Neuronal stem cell (in vitro differentiated cells): Measurements from ENCODE around the gene EXPH5.

Experiments used
- DNase-seq: peaks from one replicate; pipeline ENCODE4 v3.0.0-alpha.2; 2013; ENCODE audit warnings: low spot score
- H2AFZ ChIP-seq: one replicate; pipeline ENCODE4 v1.6.1; 2013; ENCODE audit warnings: mild to moderate bottlenecking, low read length, inconsistent platforms
- H2AK5ac ChIP-seq: 2 replicates; pipeline ENCODE4 v1.6.1; 2013; ENCODE audit warnings: low read depth, mild to moderate bottlenecking, inconsistent platforms, low read length, moderate library complexity, mixed read lengths
- H2BK120ac ChIP-seq: 2 replicates; pipeline ENCODE4 v1.6.1; 2013; ENCODE audit warnings: low read depth, mild to moderate bottlenecking, inconsistent platforms, low read length, moderate library complexity, mixed read lengths
- H2BK12ac ChIP-seq: one replicate; pipeline ENCODE4 v1.6.1; 2013; ENCODE audit warnings: low read length, inconsistent platforms
- H2BK15ac ChIP-seq: 2 replicates; pipeline ENCODE4 v1.6.1; 2013; ENCODE audit warnings: mild to moderate bottlenecking, low read length, inconsistent platforms, mixed read lengths
- H2BK5ac ChIP-seq: one replicate; pipeline ENCODE4 v1.6.1; 2013; ENCODE audit warnings: inconsistent platforms, mild to moderate bottlenecking, low read length, moderate library complexity
- H3K14ac ChIP-seq: one replicate; pipeline ENCODE4 v1.6.1; 2013; ENCODE audit warnings: low read length, inconsistent platforms
- H3K18ac ChIP-seq: 2 replicates; pipeline ENCODE4 v1.6.1; 2013; ENCODE audit warnings: low read length, inconsistent platforms
- H3K23ac ChIP-seq: 2 replicates; pipeline ENCODE4 v1.6.1; 2013; ENCODE audit warnings: low read depth, mild to moderate bottlenecking, mixed read lengths, low read length, inconsistent platforms; ENCODE audit not compliant: poor library complexity
- H3K27ac ChIP-seq: replicated peaks from 3 replicates; pipeline ENCODE4 v1.5.1; 2013; ENCODE audit warnings: low read length, inconsistent platforms
- H3K27me3 ChIP-seq, 3 experiments: 2 replicates each; pipeline ENCODE4 v1.6.1; 2013; ENCODE audit warnings: low read length in 3 of 3, mild to moderate bottlenecking in 2 of 3, inconsistent platforms in 1 of 3, low read depth in 1 of 3, mixed read lengths in 1 of 3, moderate library complexity in 1 of 3; ENCODE audit not compliant: control insufficient read depth in 3 of 3, insufficient read depth in 3 of 3
- H3K36me3 ChIP-seq, 2 donors: replicated peaks in 1 of 2; 2 replicates each; pipeline ENCODE4 v1.6.1; 2013; ENCODE audit warnings: low read length in 2 of 2; ENCODE audit not compliant: control insufficient read depth in 2 of 2, insufficient read depth in 2 of 2
- H3K4ac ChIP-seq: 2 replicates; pipeline ENCODE4 v1.6.1; 2013; ENCODE audit warnings: inconsistent platforms, mild to moderate bottlenecking, low read length, moderate library complexity
- H3K4me1 ChIP-seq, 2 donors: 1 replicate in 1 of 2; 2 replicates in 1 of 2; pipeline ENCODE4 v1.6.1; 2013; ENCODE audit warnings: low read length in 2 of 2, low read depth in 1 of 2; ENCODE audit not compliant: control insufficient read depth in 2 of 2, insufficient read depth in 1 of 2
- H3K4me2 ChIP-seq: one replicate; pipeline ENCODE4 v1.6.1; 2013; ENCODE audit warnings: mild to moderate bottlenecking, low read length, inconsistent platforms; ENCODE audit not compliant: insufficient read depth, poor library complexity, severe bottlenecking
- H3K4me3 ChIP-seq, 2 donors: 2 replicates each; pipeline ENCODE4 v1.5.1; 2013; ENCODE audit warnings: low read length in 2 of 2, mild to moderate bottlenecking in 2 of 2, inconsistent platforms in 1 of 2, moderate library complexity in 1 of 2
- H3K79me1 ChIP-seq: one replicate; pipeline ENCODE4 v1.6.1; 2013; ENCODE audit warnings: low read depth, mild to moderate bottlenecking, inconsistent platforms, low read length, moderate library complexity
- H3K9ac ChIP-seq: one replicate; pipeline ENCODE4 v1.6.1; 2013; ENCODE audit warnings: mild to moderate bottlenecking, low read depth, low read length, inconsistent platforms; ENCODE audit not compliant: poor library complexity
- H3K9me3 ChIP-seq, 2 donors: replicated peaks in 1 of 2; 2 replicates each; pipeline versions ENCODE3 to v1.6.1; 2013; ENCODE audit warnings: low read length in 2 of 2, mild to moderate bottlenecking in 2 of 2, inconsistent platforms in 1 of 2, low read depth in 1 of 2, mixed read lengths in 1 of 2, moderate library complexity in 1 of 2; ENCODE audit not compliant: control insufficient read depth in 2 of 2, insufficient read depth in 1 of 2
- H4K8ac ChIP-seq: one replicate; pipeline ENCODE4 v1.6.1; 2013; ENCODE audit warnings: low read depth, mild to moderate bottlenecking, inconsistent platforms, low read length, moderate library complexity
- H4K91ac ChIP-seq: one replicate; pipeline ENCODE4 v1.6.1; 2013; ENCODE audit warnings: low read length, low read depth, mild to moderate bottlenecking, inconsistent platforms; ENCODE audit not compliant: poor library complexity
- WGBS, 2 donors: extraction: QIAGEN DNeasy Blood & Tissue Kit; methylation state at CpG; one replicate each; pipeline ENCODE4 v1.1.7; 2013; ENCODE audit warnings: missing lambda C conversion rate in 2 of 2, mixed read lengths in 1 of 2; ENCODE audit not compliant: insufficient read length in 2 of 2, insufficient replicate concordance in 1 of 2; ENCODE audit errors: extremely low coverage in 2 of 2; 5-methylcytosine and 5-hydroxymethylcytosine counted together

The EXPH5 gene

GRCh38 chr11:108591893-108592292 lies 1.7 kb downstream of the EXPH5 start:
- H3K36me3 ChIP-seq = no peaks in the 10 kb centered on the region
- H3K14ac ChIP-seq = no peak overlapping the region
- H3K4me3 ChIP-seq = no peak overlapping the region
- no peak overlapping the region for H3K9ac ChIP-seq
- WGBS, 2 donors = no CpG with 5 or more reads among the region's 4 CpGs
- H3K23ac ChIP-seq = no peak overlapping the region
- no peak overlapping the region for H2BK15ac ChIP-seq
- H3K79me1 ChIP-seq = no peaks in the 10 kb centered on the region
- H2AK5ac ChIP-seq = no peak overlapping the region
- H2BK120ac ChIP-seq = no peak overlapping the region
- no peak overlapping the region for H4K8ac ChIP-seq
- peaks cover 3 to 62% (median 17%) of the 10 kb centered on the region in 3 experiments for H3K27me3 ChIP-seq
- H2AFZ ChIP-seq = no peak overlapping the region
- H3K9me3 ChIP-seq = no peaks in the 10 kb centered on the region
- H3K4me1 ChIP-seq = peaks cover 2 to 3% of the 10 kb centered on the region in 2 donors
- no peak overlapping the region for H2BK5ac ChIP-seq
- no peak overlapping the region for H3K18ac ChIP-seq
- no peak overlapping the region for H3K27ac ChIP-seq
- H3K4me2 ChIP-seq = no peak overlapping the region
- H4K91ac ChIP-seq = no peak overlapping the region
- no peak for DNase-seq
- H3K4ac ChIP-seq = no peak overlapping the region
- no peak overlapping the region for H2BK12ac ChIP-seq

GRCh38 chr11:108589136-108589535 lies 4.4 kb downstream of the EXPH5 start:
- Histone ChIP-seq H3K4ac (no peak overlapping the region), H3K27me3 (peaks cover 3 to 43% (median 17%) of the 10 kb centered on the region in 3 experiments), H3K18ac (no peak overlapping the region), H3K23ac (no peak overlapping the region), H3K4me3 (no peak overlapping the region), H2BK12ac (no peak overlapping the region), H3K4me1 (peaks cover 0 to 2% of the 10 kb centered on the region in 2 donors), H3K14ac (no peak overlapping the region), H2BK5ac (no peak overlapping the region), H2BK120ac (no peak overlapping the region), H3K36me3 (no peaks in the 10 kb centered on the region), H3K9me3 (no peaks in the 10 kb centered on the region), H3K79me1 (no peaks in the 10 kb centered on the region), H4K8ac (no peak overlapping the region), H3K4me2 (no peak overlapping the region), H2BK15ac (no peak overlapping the region), H2AFZ (no peak overlapping the region), H2AK5ac (no peak overlapping the region), H3K27ac (no peak overlapping the region), H3K9ac (no peak overlapping the region), H4K91ac (no peak overlapping the region)
- no CpG with 5 or more reads among the region's 1 CpG for WGBS, 2 donors
- no peak for DNase-seq

GRCh38 chr11:108588287-108588686 lies 5.3 kb downstream of the EXPH5 start:
- H3K9ac ChIP-seq = no peak overlapping the region
- H2AFZ ChIP-seq = no peak overlapping the region
- H2BK12ac ChIP-seq = no peak overlapping the region
- H3K18ac ChIP-seq = no peak overlapping the region
- no peak overlapping the region for H3K4me2 ChIP-seq
- no peak overlapping the region for H3K14ac ChIP-seq
- H3K4me3 ChIP-seq = no peak overlapping the region
- H2BK5ac ChIP-seq = no peak overlapping the region
- no peaks in the 10 kb centered on the region for H3K9me3 ChIP-seq
- no peaks in the 10 kb centered on the region for H3K36me3 ChIP-seq
- no peak overlapping the region for H2BK15ac ChIP-seq
- no peak overlapping the region for H2AK5ac ChIP-seq
- H3K27me3 ChIP-seq = peaks cover 3 to 41% (median 15%) of the 10 kb centered on the region in 3 experiments
- H3K27ac ChIP-seq = no peak overlapping the region
- H3K4me1 ChIP-seq = no peaks in the 10 kb centered on the region
- no peak overlapping the region for H4K8ac ChIP-seq
- no peak for DNase-seq
- no peaks in the 10 kb centered on the region for H3K79me1 ChIP-seq
- no peak overlapping the region for H3K23ac ChIP-seq
- H3K4ac ChIP-seq = no peak overlapping the region
- no peak overlapping the region for H4K91ac ChIP-seq
- no peak overlapping the region for H2BK120ac ChIP-seq
- whole genome bisulfite sequencing, 2 donors = no CpG with 5 or more reads among the region's 2 CpGs

- Histone ChIP-seq H2BK15ac (no peak overlapping the region), H2AFZ (no peak overlapping the region), H3K23ac (no peak overlapping the region), H3K4me1 (no peaks in the 10 kb centered on the region), H3K4me2 (no peak overlapping the region), H4K91ac (no peak overlapping the region), H3K36me3 (no peaks in the 10 kb centered on the region), H4K8ac (no peak overlapping the region), H3K27ac (no peak overlapping the region), H3K4ac (no peak overlapping the region), H2BK5ac (no peak overlapping the region), H3K9ac (no peak overlapping the region), H3K27me3 (peaks cover 0 to 33% (median 4%) of the 10 kb centered on the region in 3 experiments), H3K79me1 (no peaks in the 10 kb centered on the region), H3K4me3 (no peak overlapping the region), H3K14ac (no peak overlapping the region), H2BK120ac (no peak overlapping the region), H3K9me3 (no peaks in the 10 kb centered on the region), H2AK5ac (no peak overlapping the region), H2BK12ac (no peak overlapping the region), H3K18ac (no peak overlapping the region)
- no peak for DNase-seq
- WGBS, 2 donors = no CpG with 5 or more reads among the region's 4 CpGs
Measured at GRCh38 chr11:108587109-108587508, 6.5 kb downstream of the EXPH5 start.
